ENCODE measurements around the gene SMARCA4.

DNA sequence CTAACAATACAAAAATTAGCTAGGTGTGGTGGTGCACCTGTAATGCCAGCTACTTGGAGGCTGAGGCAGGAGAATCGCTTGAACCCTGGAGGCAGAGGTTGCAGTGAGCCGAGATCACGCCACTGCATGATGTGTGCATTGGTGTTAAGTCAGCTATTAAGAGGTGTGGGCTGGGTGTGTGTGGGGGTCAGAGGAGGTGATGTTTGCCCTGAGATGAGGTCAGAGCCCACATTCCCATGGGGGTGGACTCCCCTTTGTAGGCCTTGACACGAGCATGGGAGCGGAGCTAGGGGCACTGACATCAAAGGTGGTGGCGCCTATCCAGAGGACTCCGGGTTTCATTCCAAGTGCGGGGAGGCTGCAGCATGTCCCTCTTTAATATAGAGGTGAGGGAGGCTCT, 93.8 kb downstream of the SMARCA4 start:
- no peak for TF ChIP-seq ZNF510 (tag by site-specific recombination; IDR thresholded peaks at IDR 0.05; ENCODE audit: insufficient replicate concordance)
- TF ChIP-seq, protein P1, sequence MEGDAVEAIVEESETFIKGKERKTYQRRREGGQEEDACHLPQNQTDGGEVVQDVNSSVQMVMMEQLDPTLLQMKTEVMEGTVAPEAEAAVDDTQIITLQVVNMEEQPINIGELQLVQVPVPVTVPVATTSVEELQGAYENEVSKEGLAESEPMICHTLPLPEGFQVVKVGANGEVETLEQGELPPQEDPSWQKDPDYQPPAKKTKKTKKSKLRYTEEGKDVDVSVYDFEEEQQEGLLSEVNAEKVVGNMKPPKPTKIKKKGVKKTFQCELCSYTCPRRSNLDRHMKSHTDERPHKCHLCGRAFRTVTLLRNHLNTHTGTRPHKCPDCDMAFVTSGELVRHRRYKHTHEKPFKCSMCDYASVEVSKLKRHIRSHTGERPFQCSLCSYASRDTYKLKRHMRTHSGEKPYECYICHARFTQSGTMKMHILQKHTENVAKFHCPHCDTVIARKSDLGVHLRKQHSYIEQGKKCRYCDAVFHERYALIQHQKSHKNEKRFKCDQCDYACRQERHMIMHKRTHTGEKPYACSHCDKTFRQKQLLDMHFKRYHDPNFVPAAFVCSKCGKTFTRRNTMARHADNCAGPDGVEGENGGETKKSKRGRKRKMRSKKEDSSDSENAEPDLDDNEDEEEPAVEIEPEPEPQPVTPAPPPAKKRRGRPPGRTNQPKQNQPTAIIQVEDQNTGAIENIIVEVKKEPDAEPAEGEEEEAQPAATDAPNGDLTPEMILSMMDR (tag by site-specific recombination; IDR thresholded peaks at IDR 0.05), result no peak
- TF ChIP-seq, protein P2, sequence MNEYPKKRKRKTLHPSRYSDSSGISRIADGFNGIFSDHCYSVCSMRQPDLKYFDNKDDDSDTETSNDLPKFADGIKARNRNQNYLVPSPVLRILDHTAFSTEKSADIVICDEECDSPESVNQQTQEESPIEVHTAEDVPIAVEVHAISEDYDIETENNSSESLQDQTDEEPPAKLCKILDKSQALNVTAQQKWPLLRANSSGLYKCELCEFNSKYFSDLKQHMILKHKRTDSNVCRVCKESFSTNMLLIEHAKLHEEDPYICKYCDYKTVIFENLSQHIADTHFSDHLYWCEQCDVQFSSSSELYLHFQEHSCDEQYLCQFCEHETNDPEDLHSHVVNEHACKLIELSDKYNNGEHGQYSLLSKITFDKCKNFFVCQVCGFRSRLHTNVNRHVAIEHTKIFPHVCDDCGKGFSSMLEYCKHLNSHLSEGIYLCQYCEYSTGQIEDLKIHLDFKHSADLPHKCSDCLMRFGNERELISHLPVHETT (tag by site-specific recombination; IDR thresholded peaks at IDR 0.05), result no peak

All from HEK293 (cell line).